Measurements from ENCODE around the gene TMEM89.

The TMEM89 gene, protein sequence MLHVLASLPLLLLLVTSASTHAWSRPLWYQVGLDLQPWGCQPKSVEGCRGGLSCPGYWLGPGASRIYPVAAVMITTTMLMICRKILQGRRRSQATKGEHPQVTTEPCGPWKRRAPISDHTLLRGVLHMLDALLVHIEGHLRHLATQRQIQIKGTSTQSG

DNA sequence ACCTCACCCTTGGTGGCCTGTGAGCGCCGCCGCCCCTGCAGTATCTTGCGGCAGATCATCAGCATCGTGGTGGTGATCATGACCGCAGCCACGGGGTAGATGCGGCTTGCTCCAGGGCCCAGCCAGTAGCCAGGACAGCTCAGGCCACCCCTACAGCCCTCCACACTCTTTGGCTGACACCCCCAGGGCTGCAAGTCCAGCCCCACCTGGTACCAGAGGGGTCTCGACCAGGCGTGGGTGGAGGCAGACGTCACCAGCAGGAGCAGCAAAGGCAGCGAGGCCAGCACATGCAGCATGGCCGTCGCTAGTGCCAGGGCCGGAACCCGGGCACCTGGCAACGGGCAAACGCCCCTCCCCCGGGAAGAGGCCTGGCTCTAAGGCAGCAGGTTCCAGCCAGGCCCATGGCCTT, at the start of gene TMEM89:
TMEM89 (minus strand) TSS at position 309 of the 409 bp plus-strand sequence; CDS start at position 296, 13 bp downstream.
- no peak for DNase-seq (ENCODE audit: low spot score)

DNA sequence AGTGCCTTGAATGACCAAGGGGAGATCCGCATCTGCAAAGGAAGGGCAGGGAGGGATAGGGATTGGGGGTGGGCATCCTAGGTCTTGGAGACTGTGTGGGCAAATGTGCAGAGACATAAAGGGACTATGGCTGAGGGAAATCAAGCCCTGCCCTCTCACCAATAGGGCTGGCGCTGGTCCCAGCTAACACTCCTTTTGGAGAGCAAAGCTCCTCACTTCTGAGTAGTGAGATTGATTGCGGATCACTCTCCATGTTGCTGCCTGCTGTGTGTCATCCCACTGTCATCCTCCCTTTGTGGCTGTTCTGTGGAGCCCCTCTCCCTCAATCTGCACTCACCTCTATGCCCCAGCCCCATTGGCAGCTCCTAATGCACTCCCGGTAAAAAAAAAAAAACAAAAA, 43.4 kb upstream of the TMEM89 start:
- no peak for DNase-seq (ENCODE audit: low spot score)

GRCh38 chr3:48664313-48664644, 42.7 kb upstream of the TMEM89 start:
- DNase-seq (ENCODE audit: low spot score), result no peak

DNA sequence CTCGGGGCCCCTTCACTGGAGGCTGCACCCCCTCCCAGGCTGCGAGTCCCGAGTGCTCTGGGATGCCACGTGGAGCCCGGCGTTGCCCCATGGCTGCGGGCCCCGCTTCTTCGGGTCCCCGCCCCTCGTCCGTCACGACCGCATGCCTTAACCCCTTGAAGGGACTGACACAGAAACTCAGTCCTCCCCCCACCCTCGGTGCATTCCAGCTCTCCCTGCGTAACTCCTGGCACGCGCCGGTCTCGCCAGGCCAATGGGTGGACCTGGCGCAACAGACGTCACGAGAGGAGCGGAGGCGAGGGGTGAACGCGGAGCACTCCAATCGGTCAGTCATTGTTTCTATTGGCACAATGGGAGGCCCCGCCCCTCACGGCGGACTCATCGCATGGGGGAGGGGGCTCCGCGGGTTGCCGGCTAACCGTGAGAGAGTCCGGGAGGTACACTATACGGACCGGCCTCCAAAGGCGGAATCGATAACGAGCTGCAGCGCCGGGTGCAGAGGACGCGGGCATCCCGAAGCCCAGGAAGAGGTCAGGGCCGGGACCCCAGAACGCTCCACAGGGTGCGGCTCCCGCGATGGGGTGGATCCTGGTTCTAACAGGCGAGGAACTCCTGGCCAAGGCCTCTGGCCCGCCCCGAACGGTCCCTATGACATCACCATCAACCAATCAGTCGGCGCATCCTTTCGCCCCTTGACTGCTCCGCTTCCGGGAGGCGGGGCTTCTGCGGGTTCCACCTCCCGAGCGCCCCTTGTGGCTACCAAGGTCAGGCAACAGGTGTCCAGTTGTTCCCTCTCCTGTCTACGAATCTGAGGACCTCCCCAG, 42.1 kb upstream of the TMEM89 start:
- peak; percentile 88 for DNase-seq (ENCODE audit: low spot score)

DNA sequence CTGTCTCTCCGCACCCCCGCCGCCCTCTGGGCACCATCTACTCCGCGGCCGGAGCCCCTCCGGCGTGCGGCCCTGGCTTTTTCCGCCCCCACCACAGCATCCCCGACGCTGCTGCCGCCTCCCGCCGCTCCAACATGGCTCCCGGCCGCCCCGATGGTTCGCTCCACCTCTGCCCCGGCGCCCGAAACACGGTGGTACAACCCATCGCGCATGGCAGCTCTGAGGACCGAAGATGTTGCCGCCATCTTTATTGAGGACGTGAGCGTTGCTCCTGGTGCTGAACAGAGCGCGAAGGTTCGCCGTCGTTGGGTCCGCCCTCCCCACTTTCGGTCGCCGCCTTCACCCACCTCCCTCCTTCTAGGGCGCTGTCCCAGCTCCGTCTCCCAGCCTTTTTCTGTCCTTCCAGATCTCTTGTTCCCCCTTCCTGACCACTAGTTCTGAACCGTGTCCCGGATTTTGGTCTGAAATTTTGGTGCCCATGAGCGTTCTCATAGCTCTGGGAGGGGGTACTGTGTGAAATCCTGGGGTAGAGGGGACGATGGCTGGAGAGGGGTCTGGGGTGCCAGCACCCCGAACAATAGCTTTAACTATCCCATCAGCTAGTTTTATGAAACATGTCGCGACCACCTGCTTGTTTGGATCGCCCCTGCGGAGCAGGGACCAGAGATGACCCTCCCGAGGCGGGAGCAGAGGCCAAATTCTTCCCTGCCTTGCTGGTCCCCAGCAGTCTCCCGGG, 41.4 kb upstream of the TMEM89 start, which contains the start of gene CELSR3:
CELSR3 (minus strand) TSS at position 134 of the 736 bp plus-strand sequence. CDS start 252 bp downstream, outside the sequence.
- DNase-seq (ENCODE audit: low spot score), result peak; percentile 62

DNA sequence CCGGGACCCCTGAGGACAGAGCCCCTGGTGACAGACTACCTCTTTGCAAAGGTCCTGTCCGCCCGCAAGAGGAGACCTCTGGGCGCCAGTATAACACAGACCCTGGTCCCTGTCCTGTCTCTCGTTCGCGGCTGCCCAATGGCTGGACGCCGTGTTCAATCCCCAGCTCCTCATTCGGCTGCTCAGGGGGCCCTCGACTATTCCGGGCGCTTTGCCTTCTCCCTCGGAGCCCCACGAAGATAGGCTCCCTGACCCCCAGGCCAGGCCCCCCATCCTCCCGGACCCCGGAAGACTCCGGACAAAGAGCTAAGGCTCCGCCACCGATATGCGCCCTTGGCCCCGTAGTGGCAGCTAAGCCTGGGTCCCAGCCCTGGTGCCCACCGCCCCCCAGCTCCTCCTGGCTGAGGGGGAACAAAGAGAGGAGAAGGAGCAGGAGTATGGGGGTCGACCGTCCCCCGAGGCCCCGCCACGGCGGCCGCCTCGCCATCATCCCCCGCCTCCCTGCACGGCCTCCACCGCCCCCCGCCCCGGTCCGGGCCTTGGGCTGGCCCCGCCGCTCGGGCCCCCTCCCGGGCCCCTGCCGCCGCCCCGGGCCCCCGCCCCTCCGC, 40.7 kb upstream of the TMEM89 start:
- DNase-seq (ENCODE audit: low spot score), result no peak

GRCh38 chr3:48661501-48662144, 40.1 kb upstream of the TMEM89 start:
- peak; percentile 71 for DNase-seq (ENCODE audit: low spot score)

GRCh38 chr3:48660800-48661400, 39.3 kb upstream of the TMEM89 start:
- DNase-seq (ENCODE audit: low spot score), result no peak

DNA sequence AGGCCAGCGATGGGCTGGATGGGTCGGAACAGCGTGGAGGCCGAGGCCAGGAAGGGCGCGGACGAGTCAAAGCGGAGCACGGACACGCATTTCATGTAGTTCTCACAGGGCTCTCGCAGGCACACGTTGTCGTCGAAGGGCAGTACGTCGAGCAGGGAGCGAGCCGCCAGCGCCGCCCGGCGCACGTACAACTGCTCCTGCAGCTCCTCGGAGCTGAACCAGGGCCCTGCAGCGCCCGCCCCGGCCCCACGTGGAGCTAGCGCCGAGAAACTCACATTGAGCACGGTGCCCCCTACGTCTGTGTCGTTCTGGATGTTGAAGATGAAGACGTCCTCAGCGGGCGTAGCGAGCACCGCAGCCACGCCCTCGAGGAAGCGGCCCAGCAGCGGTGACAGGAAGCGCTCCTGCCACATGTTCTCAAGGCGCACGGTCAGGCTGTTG, 35.3 kb upstream of the TMEM89 start:
- peak; percentile 28 for DNase-seq (ENCODE audit: low spot score)

- peak; percentile 83 for DNase-seq (ENCODE audit: low spot score)
Observed at GRCh38 chr3:48656061-48656840, 34.7 kb upstream of the TMEM89 start.

DNA sequence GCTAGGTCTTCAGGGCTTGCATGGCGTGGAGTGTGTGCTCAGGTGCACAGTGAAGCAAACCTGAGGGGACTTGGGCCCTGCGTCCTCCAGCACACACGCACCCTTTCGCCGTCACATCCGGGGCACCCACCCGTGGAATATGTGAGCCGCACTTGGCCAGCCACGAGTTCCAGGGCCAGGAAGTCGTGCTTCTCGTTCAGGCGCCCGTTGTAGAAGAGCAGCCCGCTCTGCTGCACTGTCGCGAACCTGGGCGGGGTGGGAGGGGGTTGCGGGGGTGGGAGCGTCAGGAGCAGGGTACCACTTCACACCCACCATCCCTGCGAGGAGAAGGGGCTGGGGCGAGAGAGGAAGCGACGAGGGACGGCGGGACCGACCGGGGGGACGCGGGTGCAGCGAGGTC, 34.0 kb upstream of the TMEM89 start:
- DNase-seq (ENCODE audit: low spot score), result peak; percentile 30

DNA sequence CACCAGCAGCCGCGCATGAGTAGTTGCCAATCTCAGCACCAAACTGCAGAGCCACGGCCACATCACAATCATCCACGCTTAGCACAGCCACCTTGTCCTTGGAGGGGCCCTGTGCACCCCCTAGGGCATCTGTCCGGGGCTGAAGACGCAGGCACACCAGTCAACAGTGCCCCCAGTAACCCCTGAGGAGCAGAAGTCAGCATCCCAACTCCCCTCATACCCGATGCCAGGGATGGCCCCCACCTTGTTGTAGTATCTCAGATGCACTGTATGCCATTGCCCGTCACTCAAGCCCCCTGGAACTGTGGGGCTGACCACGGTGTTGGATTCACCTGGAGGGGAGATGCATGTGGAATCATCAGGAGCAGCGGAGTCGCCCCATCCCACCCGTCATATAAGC, 33.5 kb upstream of the TMEM89 start:
- DNase-seq (ENCODE audit: low spot score), result no peak

- DNase-seq (ENCODE audit: low spot score), result no peak
Observed at GRCh38 chr3:48652923-48653715, 31.6 kb upstream of the TMEM89 start.

DNA sequence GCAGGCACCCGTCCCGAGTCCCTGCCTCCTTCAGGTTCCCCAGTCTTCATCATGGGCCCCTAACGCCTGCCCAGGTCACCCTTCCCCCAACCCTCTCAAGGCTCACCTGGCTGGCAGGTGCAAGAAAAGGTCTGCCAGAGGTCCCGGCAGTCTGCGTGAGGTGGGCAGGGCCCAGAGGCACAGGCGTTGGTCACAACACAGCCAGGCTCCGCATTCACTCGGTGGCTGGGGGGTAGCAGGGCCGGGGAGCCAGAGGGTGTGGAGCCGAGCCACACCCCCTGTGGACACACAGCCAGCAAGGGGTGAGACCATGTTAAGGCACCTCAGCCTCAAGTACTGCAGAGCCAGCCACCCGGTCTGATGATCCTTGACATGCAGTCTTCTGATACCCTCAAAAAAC, 30.2 kb upstream of the TMEM89 start:
- no peak for DNase-seq (ENCODE audit: low spot score)

DNA sequence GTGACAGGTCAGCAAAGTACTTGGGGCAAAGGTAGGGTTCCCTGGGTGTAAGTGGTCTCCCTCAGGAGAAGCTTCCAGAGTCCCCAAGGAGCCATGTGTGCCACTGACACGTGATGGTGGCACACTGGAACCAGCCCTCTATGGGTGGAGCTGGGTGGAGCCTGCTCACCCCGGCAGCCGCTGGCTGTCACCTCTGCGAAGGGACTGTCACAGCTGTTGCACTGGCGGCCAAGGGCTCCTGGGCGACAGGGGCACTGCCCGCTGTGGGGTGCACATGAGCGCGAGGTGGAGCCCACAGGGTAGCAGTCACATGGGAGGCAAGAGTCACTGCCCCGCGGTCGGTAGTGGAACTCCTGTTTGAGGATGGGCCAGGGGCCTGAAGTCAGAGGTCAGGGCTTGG, 29.2 kb upstream of the TMEM89 start:
- DNase-seq (ENCODE audit: low spot score), result no peak

- DNase-seq (ENCODE audit: low spot score), result no peak
Observed at GRCh38 chr3:48648188-48648850, 26.8 kb upstream of the TMEM89 start.

GRCh38 chr3:48647714-48648113, 26.1 kb upstream of the TMEM89 start:
- DNase-seq (ENCODE audit: low spot score), result no peak

DNA sequence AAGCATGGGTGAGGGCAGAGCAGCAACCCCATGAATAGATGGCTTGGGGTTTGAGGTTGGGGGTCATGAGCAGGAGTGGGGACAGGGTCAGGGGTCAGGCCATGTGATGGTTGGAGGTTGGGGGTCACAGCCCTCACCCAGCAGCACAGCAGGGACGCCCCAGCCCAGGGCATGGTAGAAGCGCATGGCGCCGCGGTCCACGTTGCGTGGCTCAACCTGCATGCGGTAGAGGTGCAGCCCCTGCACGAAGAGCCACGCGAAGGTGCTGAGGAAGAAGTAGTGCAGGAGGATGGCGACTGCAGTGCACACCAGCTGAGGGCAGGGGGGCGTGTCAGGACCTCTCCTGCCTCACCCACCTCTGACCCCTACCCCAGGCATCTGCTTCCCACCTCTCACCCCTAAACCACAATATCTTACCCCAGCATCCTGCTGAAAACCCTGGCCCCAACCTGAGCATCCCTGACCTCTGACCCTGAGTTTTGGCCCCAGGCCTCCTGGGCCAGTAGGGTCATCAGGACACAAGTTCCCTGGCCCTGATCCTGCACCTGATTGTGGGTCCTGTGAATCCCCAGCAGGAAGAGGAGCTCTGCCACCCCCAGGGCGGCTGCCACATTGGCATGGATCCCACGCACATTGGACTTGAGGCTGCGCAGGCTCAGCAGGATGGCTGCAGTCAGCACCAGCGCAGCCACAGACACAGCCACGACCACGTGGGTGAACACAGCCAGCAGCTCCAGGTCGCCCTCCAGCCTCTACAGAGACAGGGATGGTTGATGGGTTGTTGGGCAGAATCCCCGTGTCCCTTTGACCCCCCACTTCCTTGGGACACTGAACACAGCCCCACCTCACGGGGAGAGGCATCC, 23.6 kb upstream of the TMEM89 start:
- DNase-seq (ENCODE audit: low spot score), result no peak
